Measurements from ENCODE around the gene KCNK6. TPM values are rescaled to one million over a fixed set of nuclear protein-coding genes. Genes with fewer than 3 reads are reported as not detected.

KCNK6 gene
- total RNA-seq, 1 experiment from 2014 or later: 6.1 TPM

- TSS peak; percentile 56 for BruUV-seq (replicated peaks)
- H3K4me1 Mint-ChIP-seq (ENCODE audit: low read depth, unreplicated experiment): peaks cover 15% of the 10 kb centered on the region
Observed at GRCh38 chr19:38303517-38304351, 15.9 kb upstream of the KCNK6 start, which contains the start of gene C19orf33. C19orf33 (plus strand) TSS chr19:38304251; CDS start chr19:38304262, 11 bp downstream.

DNA sequence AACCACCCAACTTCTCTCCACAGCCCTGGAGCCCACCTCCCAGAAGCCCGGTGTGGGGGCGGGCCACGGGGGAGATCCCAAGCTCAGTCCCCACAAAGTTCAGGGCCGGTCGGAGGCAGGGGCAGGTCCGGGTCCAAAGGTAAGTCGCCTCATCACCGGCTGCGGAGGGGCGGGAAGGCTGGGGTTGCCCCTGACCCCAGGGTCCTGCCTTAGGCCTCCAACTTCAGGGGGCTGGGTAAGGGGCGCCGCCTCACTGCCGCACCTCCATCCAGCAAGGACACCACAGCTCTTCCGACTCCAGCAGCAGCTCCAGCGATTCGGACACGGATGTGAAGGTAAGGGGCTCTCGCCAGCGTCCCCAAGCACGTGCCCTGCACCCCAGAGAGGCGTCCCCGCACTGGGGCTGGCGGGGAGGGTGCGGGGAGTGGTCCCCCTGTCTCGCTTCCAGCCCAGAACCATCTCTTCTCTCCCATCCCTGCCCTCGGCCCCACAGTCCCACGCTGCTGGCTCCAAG, 15.2 kb upstream of the KCNK6 start:
- DNase-seq: no peak
- no peaks in the 10 kb centered on the region for H3K9me3 Mint-ChIP-seq (ENCODE audit: unreplicated experiment)
- H3K4me1 ChIP-seq: peaks cover 42% of the 10 kb centered on the region
- intact Hi-C loops (cut with micrococcal nuclease; ENCODE audit: unreplicated experiment): no loop called here
- POLR2A ChIA-PET: interaction anchor here (0.5 to 1.4 kb wide), 3 partner anchors 31 to 70 kb away, joined by 3 to 9 read pairs (median 4); partner anchors contain the start of genes PSMD8 and SPINT2
- no peaks in the 10 kb centered on the region for H3K27me3 ChIP-seq (replicated peaks; ENCODE audit: control insufficient read depth, insufficient read depth, low read length)
- TSS peak; percentile 46 for BruUV-seq (replicated peaks)
- TF ChIP-seq, protein P1, sequence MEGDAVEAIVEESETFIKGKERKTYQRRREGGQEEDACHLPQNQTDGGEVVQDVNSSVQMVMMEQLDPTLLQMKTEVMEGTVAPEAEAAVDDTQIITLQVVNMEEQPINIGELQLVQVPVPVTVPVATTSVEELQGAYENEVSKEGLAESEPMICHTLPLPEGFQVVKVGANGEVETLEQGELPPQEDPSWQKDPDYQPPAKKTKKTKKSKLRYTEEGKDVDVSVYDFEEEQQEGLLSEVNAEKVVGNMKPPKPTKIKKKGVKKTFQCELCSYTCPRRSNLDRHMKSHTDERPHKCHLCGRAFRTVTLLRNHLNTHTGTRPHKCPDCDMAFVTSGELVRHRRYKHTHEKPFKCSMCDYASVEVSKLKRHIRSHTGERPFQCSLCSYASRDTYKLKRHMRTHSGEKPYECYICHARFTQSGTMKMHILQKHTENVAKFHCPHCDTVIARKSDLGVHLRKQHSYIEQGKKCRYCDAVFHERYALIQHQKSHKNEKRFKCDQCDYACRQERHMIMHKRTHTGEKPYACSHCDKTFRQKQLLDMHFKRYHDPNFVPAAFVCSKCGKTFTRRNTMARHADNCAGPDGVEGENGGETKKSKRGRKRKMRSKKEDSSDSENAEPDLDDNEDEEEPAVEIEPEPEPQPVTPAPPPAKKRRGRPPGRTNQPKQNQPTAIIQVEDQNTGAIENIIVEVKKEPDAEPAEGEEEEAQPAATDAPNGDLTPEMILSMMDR (IDR thresholded peaks at IDR 0.05; ENCODE audit: insufficient read depth in 1 of 2, low read depth in 1 of 2, low read length in 1 of 2, severe bottlenecking in 1 of 2, unreplicated experiment in 1 of 2): no peak
- H3K4me1 Mint-ChIP-seq (ENCODE audit: low read depth, unreplicated experiment): peaks cover 13% of the 10 kb centered on the region
- H3K4me3 Mint-ChIP-seq (ENCODE audit: unreplicated experiment): peak overlapping the region; percentile 66
- H3K27ac Mint-ChIP-seq (ENCODE audit: unreplicated experiment): peak overlapping the region; percentile 84
- CTCF ChIA-PET: interaction anchor here (0.5 to 1.1 kb wide), 5 partner anchors 10 to 284 kb away, joined by 3 to 4 read pairs (median 4); partner anchors contain the start of gene FAM98C
- H3K36me3 Mint-ChIP-seq (ENCODE audit: insufficient read depth, unreplicated experiment): peaks cover 33% of the 10 kb centered on the region
- no peaks in the 10 kb centered on the region for H3K27me3 Mint-ChIP-seq (ENCODE audit: insufficient read depth, unreplicated experiment)
- peak overlapping the region; percentile 33 for H3K4me3 ChIP-seq (ENCODE audit: low read depth, low read length)
- no peaks in the 10 kb centered on the region for H3K9me3 ChIP-seq
- H3K36me3 ChIP-seq (ENCODE audit: control insufficient read depth, insufficient read depth, low read length): no peaks in the 10 kb centered on the region

More at GRCh38 chr19:38303517-38304351, 15.9 kb upstream of the KCNK6 start, which contains the start of gene C19orf33:
- ChIA-PET POLR2A (interaction anchor here (0.5 to 1.4 kb wide), 3 partner anchors 31 to 70 kb away, joined by 3 to 9 read pairs (median 4); partner anchors contain the start of genes PSMD8 and SPINT2), CTCF (interaction anchor here (0.5 to 0.9 kb wide), 3 partner anchors 36 to 283 kb away, joined by 3 to 4 read pairs (median 3); no protein-coding TSS in a partner anchor)
- no peaks in the 10 kb centered on the region for H3K27me3 ChIP-seq (replicated peaks; ENCODE audit: control insufficient read depth, insufficient read depth, low read length)
- intact Hi-C loops (cut with micrococcal nuclease; ENCODE audit: unreplicated experiment): no loop called here
- DNase-seq: peak; percentile 70 to 84
- Mint-ChIP-seq H3K36me3 (ENCODE audit: insufficient read depth, unreplicated experiment) (peaks cover 32% of the 10 kb centered on the region), H3K9me3 (ENCODE audit: unreplicated experiment) (no peaks in the 10 kb centered on the region), H3K27me3 (ENCODE audit: insufficient read depth, unreplicated experiment) (no peaks in the 10 kb centered on the region), H3K27ac (ENCODE audit: unreplicated experiment) (peak within 1 kb of the TSS; percentile 84), H3K4me3 (ENCODE audit: unreplicated experiment) (peak within 1 kb of the TSS; percentile 66)
- no peaks in the 10 kb centered on the region for H3K36me3 ChIP-seq (ENCODE audit: control insufficient read depth, insufficient read depth, low read length)
- H3K9me3 ChIP-seq: no peaks in the 10 kb centered on the region
- H3K4me1 ChIP-seq: peaks cover 49% of the 10 kb centered on the region
- TF ChIP-seq, protein P1 (IDR thresholded peaks at IDR 0.05; ENCODE audit: insufficient read depth in 1 of 2, low read depth in 1 of 2, low read length in 1 of 2, severe bottlenecking in 1 of 2, unreplicated experiment in 1 of 2): no peak
- peak within 1 kb of the TSS; percentile 33 for H3K4me3 ChIP-seq (ENCODE audit: low read depth, low read length)

DNA sequence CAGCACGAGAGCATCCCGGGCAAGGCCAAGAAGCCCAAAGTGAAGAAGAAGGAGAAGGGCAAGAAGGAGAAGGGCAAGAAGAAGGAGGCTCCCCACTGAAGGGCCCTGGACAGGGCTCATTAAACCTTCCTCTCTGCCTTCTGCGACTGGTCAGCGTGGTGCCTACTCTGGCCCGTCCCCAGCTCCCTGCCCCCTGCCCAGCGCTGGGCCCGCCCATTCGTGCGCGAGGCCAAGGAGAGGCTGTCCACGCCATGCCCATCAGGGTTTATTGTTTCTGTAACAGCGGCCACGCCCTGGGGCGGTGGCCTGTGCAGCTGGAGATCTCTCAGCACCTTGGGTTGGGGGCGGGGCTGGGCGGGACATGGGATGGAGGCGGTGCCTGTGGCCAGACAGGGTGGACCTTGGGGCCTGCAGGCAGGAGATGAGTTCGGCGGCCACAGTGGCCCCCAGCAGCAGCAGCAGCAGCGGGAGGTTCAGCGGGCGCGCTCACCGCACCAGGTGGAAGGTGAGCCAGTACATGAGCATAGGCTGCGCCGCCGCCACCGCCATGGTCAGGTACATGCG, 14.7 kb upstream of the KCNK6 start:
- intact Hi-C loops (cut with micrococcal nuclease; ENCODE audit: unreplicated experiment): no loop called here
- H3K4me1 Mint-ChIP-seq (ENCODE audit: low read depth, unreplicated experiment): peaks cover 13% of the 10 kb centered on the region
- H3K9me3 Mint-ChIP-seq (ENCODE audit: unreplicated experiment): no peaks in the 10 kb centered on the region
- H3K4me3 ChIP-seq (ENCODE audit: low read depth, low read length): peak overlapping the region; percentile 33
- ChIA-PET POLR2A (interaction anchor here (1.2 to 1.4 kb wide), 2 partner anchors 40 to 69 kb away, joined by 3 to 9 read pairs; partner anchors contain the start of genes PSMD8 and SPINT2), CTCF (interaction anchor here (0.6 to 1.1 kb wide), 3 partner anchors 11 to 98 kb away, joined by 3 to 4 read pairs (median 4); partner anchors contain the start of gene FAM98C)
- no peaks in the 10 kb centered on the region for H3K27me3 Mint-ChIP-seq (ENCODE audit: insufficient read depth, unreplicated experiment)
- peak; percentile 83 to 93 for DNase-seq
- H3K36me3 ChIP-seq (ENCODE audit: control insufficient read depth, insufficient read depth, low read length): no peaks in the 10 kb centered on the region
- no peaks in the 10 kb centered on the region for H3K27me3 ChIP-seq (replicated peaks; ENCODE audit: control insufficient read depth, insufficient read depth, low read length)
- H3K4me1 ChIP-seq: peaks cover 37% of the 10 kb centered on the region
- TF ChIP-seq, protein P1 (IDR thresholded peaks at IDR 0.05; ENCODE audit: insufficient read depth in 1 of 2, low read depth in 1 of 2, low read length in 1 of 2, severe bottlenecking in 1 of 2, unreplicated experiment in 1 of 2): no peak
- H3K36me3 Mint-ChIP-seq (ENCODE audit: insufficient read depth, unreplicated experiment): peaks cover 35% of the 10 kb centered on the region
- H3K9me3 ChIP-seq: no peaks in the 10 kb centered on the region
- H3K4me3 Mint-ChIP-seq (ENCODE audit: unreplicated experiment): peak overlapping the region; percentile 66
- H3K27ac Mint-ChIP-seq (ENCODE audit: unreplicated experiment): peak overlapping the region; percentile 84
- BruUV-seq (replicated peaks): no TSS peak

Data from Caco-2 (cell line).